ENCODE data around the gene UHRF2. TPM values are rescaled to one million over a fixed set of nuclear protein-coding genes. Genes with fewer than 3 reads are reported as not detected.

UHRF2 gene
- polyA plus RNA-seq, 1 donor = 52.3 TPM

DNA sequence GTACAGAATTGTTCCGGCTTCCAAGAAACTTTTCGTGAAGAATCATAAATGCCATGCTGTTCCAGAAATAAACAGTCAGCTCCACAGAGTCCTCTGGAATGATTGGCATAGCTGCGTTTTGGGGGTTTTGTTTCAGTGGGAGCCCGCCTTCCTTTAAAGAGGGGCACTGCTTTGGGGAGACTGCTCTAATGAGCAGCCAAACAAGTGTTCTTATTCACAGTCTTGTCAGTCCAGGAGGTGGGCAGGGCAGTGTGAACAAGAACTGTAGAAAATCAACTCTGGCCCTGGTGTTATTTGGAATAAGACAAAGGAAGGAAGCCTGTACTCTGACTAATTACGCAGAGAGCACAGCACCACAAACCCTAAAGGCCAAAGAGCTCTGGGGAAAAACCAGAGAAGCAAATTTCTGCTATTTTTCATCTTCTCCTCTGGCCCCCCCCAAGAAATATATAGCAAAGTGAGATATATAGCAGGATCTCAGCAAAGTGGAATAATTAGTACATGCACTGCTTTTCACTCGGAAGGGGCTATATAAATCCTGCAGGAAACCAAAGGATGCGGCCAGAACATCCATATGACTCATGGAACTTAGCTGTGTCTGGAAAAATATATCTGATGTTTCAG lies 139.6 kb downstream of the UHRF2 start:
- Histone ChIP-seq H3K27ac (ENCODE audit: low read length) (no peak overlapping the region), H3K36me3 (ENCODE audit: control insufficient read depth, insufficient read depth, low read length) (no peaks in the 10 kb centered on the region), H3K4me1 (ENCODE audit: control insufficient read depth, insufficient read depth, low read length) (no peaks in the 10 kb centered on the region), H3K4me3 (ENCODE audit: low read length) (no peak overlapping the region), H3K27me3 (ENCODE audit: control insufficient read depth, insufficient read depth, low read length) (no peaks in the 10 kb centered on the region), H3K9me3 (ENCODE audit: control insufficient read depth, low read depth, low read length) (no peaks in the 10 kb centered on the region)
- WGBS (ENCODE audit: insufficient coverage, low lambda C conversion rate) = 100% methylated on average over 2 of the region's 7 CpGs
- no peak for DNase-seq

DNA sequence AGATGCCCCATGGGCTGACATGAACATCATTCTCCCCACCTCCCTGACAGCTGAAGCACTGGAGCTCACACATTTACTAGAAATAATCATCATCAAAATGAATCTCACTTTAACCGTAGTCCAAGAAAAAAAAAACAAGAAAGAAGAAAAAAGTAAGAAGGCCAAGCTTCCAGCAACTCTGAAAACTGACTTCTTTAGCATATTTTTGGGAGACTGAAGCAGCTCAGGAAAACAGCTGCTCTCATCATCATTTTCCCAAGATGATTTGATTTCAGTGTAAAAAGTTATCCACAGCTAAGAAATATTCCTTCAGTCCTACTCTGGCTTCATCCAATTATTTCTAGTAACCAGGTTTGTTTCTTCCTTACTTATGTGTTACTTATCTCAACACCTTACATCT lies 140.9 kb downstream of the UHRF2 start:
- Histone ChIP-seq H3K27me3 (ENCODE audit: control insufficient read depth, insufficient read depth, low read length) (no peaks in the 10 kb centered on the region), H3K4me1 (ENCODE audit: control insufficient read depth, insufficient read depth, low read length) (no peaks in the 10 kb centered on the region), H3K9me3 (ENCODE audit: control insufficient read depth, low read depth, low read length) (no peaks in the 10 kb centered on the region), H3K4me3 (ENCODE audit: low read length) (no peak overlapping the region), H3K36me3 (ENCODE audit: control insufficient read depth, insufficient read depth, low read length) (no peaks in the 10 kb centered on the region), H3K27ac (ENCODE audit: low read length) (no peak overlapping the region)
- no peak for DNase-seq
- WGBS (ENCODE audit: insufficient coverage, low lambda C conversion rate) = 100% methylated on average over 1 of the region's 1 CpG

Other genes with a start within 250 kb of the UHRF2 start
- gene IL33, start 197.4 kb upstream of the UHRF2 start, polyA plus RNA-seq = 16.4 TPM
- not detected for gene TPD52L3, start 84.8 kb upstream of the UHRF2 start, polyA plus RNA-seq
- 13.0 TPM for gene GLDC, start 232.5 kb downstream of the UHRF2 start, polyA plus RNA-seq

All from large intestine (tissue), 3 donors.